Astrocyte (in vitro differentiated cells and primary cell): ENCODE results near the gene OBI1. TPM values are rescaled to one million over a fixed set of nuclear protein-coding genes. Genes with fewer than 3 reads are reported as not detected.

Source experiments
- DNase-seq: peaks from one replicate; pipeline ENCODE4 v3.0.0-alpha.2; 2010; ENCODE audit warnings: low read depth
- FAIRE-seq: peaks from 2 replicates; lab custom pipeline; 2011; peaks lifted over from hg19 to GRCh38; lab: Jason Lieb, UNC
- H2AFZ ChIP-seq: 2 replicates; pipeline ENCODE4 v1.6.0; 2012; ENCODE audit warnings: low read depth, low read length, inconsistent platforms
- H3K27ac ChIP-seq: 2 replicates; pipeline ENCODE4 v1.5.1; 2011; ENCODE audit warnings: low read depth, low read length, inconsistent platforms
- H3K27me3 ChIP-seq: 2 replicates; pipeline ENCODE4 v1.6.0; 2011; ENCODE audit warnings: low read length, inconsistent platforms; ENCODE audit not compliant: insufficient read depth
- H3K36me3 ChIP-seq: 2 replicates; pipeline ENCODE4 v1.5.1; 2011; ENCODE audit warnings: low read length, inconsistent platforms; ENCODE audit not compliant: insufficient read depth
- H3K4me1 ChIP-seq: 2 replicates; pipeline ENCODE4 v1.5.1; 2011; ENCODE audit warnings: low read length, inconsistent platforms; ENCODE audit not compliant: insufficient read depth
- H3K4me2 ChIP-seq: 2 replicates; pipeline ENCODE4 v1.6.0; 2012; ENCODE audit warnings: low read length, inconsistent platforms
- H3K4me3 ChIP-seq: 2 replicates; pipeline ENCODE4 v1.5.1; 2011; ENCODE audit warnings: low read depth, mild to moderate bottlenecking, low read length, inconsistent platforms; ENCODE audit not compliant: insufficient read depth
- H3K79me2 ChIP-seq: 2 replicates; pipeline ENCODE4 v1.6.0; 2012; ENCODE audit warnings: mild to moderate bottlenecking, low read length, inconsistent platforms; ENCODE audit not compliant: insufficient read depth
- H3K9ac ChIP-seq: 2 replicates; pipeline ENCODE4 v1.6.0; 2012; ENCODE audit warnings: mild to moderate bottlenecking, low read length, inconsistent platforms
- H3K9me3 ChIP-seq: 2 replicates; pipeline ENCODE4 v1.5.1; 2012; ENCODE audit warnings: low read depth, mild to moderate bottlenecking, low read length, inconsistent platforms; ENCODE audit not compliant: insufficient read depth
- H4K20me1 ChIP-seq: 2 replicates; pipeline ENCODE4 v1.6.0; 2012; ENCODE audit warnings: low read length, inconsistent platforms; ENCODE audit not compliant: insufficient read depth
- H3K27ac Mint-ChIP-seq: one replicate; pipeline ENCODE4 v1.8.0; 2021; ENCODE audit warnings: mild to moderate bottlenecking, mixed read lengths; ENCODE audit not compliant: unreplicated experiment
- H3K27me3 Mint-ChIP-seq: one replicate; pipeline ENCODE4 v1.8.0; 2021; ENCODE audit warnings: low read depth, mixed read lengths; ENCODE audit not compliant: unreplicated experiment
- H3K36me3 Mint-ChIP-seq: one replicate; pipeline ENCODE4 v1.8.0; 2021; ENCODE audit warnings: low read depth, mixed read lengths; ENCODE audit not compliant: unreplicated experiment
- H3K4me1 Mint-ChIP-seq: one replicate; pipeline ENCODE4 v1.8.0; 2021; ENCODE audit warnings: low read depth, mixed read lengths; ENCODE audit not compliant: unreplicated experiment
- H3K4me3 Mint-ChIP-seq: one replicate; pipeline ENCODE4 v1.8.0; 2021; ENCODE audit warnings: mild to moderate bottlenecking, moderate library complexity, mixed read lengths; ENCODE audit not compliant: unreplicated experiment
- H3K9me3 Mint-ChIP-seq: one replicate; pipeline ENCODE4 v1.8.0; 2021; ENCODE audit warnings: mild to moderate bottlenecking, mixed read lengths; ENCODE audit not compliant: unreplicated experiment
- EZH2 ChIP-seq: IDR thresholded peaks from 2 replicates; pipeline ENCODE4 v1.6.1; 2012; ENCODE audit warnings: mild to moderate bottlenecking, low read length, inconsistent platforms; ENCODE audit not compliant: insufficient read depth
- total RNA-seq: library from RNA; stranded (reverse); gene quantifications from 2 replicates; pipeline ENCODE4 v1.2.1, GENCODE V29; 2021
- TF ChIP-seq, protein P1 (sequence below): IDR thresholded peaks from 2 replicates; pipeline ENCODE4 v1.5.1; 2011; ENCODE audit warnings: low read depth, mild to moderate bottlenecking, inconsistent platforms, low read length, moderate library complexity; ENCODE audit not compliant: insufficient read depth

Gene OBI1
- total RNA-seq, 1 donor from 2014 or later = 13.2 TPM

GRCh38 chr13:78604782-78605611 lies 54.0 kb downstream of the OBI1 start:
- no peak overlapping the region for H3K4me3 Mint-ChIP-seq

GRCh38 chr13:78603240-78603957 lies 55.6 kb downstream of the OBI1 start, which contains the start of gene POU4F1:
Gene POU4F1, minus strand, starts transcription at chr13:78603552. Its CDS starts 226 bp downstream, at chr13:78603326.
- Mint-ChIP-seq H3K27me3 (peaks cover 87% of the 10 kb centered on the region), H3K36me3 (no peaks in the 10 kb centered on the region), H3K4me1 (peaks cover 1% of the 10 kb centered on the region), H3K4me3 (peak within 1 kb of the TSS; percentile 73), H3K27ac (peak within 1 kb of the TSS; percentile 83), H3K9me3 (peaks cover 32% of the 10 kb centered on the region)
- Histone ChIP-seq H3K36me3 (no peaks in the 10 kb centered on the region), H3K4me1 (peaks cover 7% of the 10 kb centered on the region), H3K79me2 (no peaks in the 10 kb centered on the region), H3K4me2 (peak within 1 kb of the TSS; percentile 77), H3K27ac (no peak within 1 kb of the TSS), H4K20me1 (peaks cover 17% of the 10 kb centered on the region), H3K9ac (no peak within 1 kb of the TSS), H3K4me3 (no peak within 1 kb of the TSS), H2AFZ (peak within 1 kb of the TSS; percentile 52), H3K27me3 (peaks cover 92% of the 10 kb centered on the region), H3K9me3 (peaks cover 2% of the 10 kb centered on the region)
- DNase-seq = no peak
- no peak for FAIRE-seq
- TF ChIP-seq, protein P1, sequence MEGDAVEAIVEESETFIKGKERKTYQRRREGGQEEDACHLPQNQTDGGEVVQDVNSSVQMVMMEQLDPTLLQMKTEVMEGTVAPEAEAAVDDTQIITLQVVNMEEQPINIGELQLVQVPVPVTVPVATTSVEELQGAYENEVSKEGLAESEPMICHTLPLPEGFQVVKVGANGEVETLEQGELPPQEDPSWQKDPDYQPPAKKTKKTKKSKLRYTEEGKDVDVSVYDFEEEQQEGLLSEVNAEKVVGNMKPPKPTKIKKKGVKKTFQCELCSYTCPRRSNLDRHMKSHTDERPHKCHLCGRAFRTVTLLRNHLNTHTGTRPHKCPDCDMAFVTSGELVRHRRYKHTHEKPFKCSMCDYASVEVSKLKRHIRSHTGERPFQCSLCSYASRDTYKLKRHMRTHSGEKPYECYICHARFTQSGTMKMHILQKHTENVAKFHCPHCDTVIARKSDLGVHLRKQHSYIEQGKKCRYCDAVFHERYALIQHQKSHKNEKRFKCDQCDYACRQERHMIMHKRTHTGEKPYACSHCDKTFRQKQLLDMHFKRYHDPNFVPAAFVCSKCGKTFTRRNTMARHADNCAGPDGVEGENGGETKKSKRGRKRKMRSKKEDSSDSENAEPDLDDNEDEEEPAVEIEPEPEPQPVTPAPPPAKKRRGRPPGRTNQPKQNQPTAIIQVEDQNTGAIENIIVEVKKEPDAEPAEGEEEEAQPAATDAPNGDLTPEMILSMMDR = no peak
- peak; percentile 92 for TF ChIP-seq EZH2

More at GRCh38 chr13:78604782-78605611, 54.0 kb downstream of the OBI1 start:
- H3K4me3 ChIP-seq = no peak overlapping the region
- H2AFZ ChIP-seq = no peak overlapping the region
- H4K20me1 ChIP-seq = peaks cover 17% of the 10 kb centered on the region
- H3K4me1 ChIP-seq = peaks cover 10% of the 10 kb centered on the region
- H3K9ac ChIP-seq = no peak overlapping the region
- H3K36me3 ChIP-seq = no peaks in the 10 kb centered on the region
- no peak for FAIRE-seq
- peaks cover 1% of the 10 kb centered on the region for H3K4me1 Mint-ChIP-seq
- H3K27me3 ChIP-seq = peaks cover 91% of the 10 kb centered on the region
- no peaks in the 10 kb centered on the region for H3K36me3 Mint-ChIP-seq
- no peak overlapping the region for H3K27ac ChIP-seq
- DNase-seq = no peak
- H3K27me3 Mint-ChIP-seq = peaks cover 82% of the 10 kb centered on the region
- H3K9me3 Mint-ChIP-seq = peaks cover 29% of the 10 kb centered on the region
- H3K79me2 ChIP-seq = no peaks in the 10 kb centered on the region
- no peak overlapping the region for H3K4me2 ChIP-seq
- no peak overlapping the region for H3K27ac Mint-ChIP-seq
- no peak for TF ChIP-seq EZH2
- TF ChIP-seq, protein P1 = no peak
- peaks cover 5% of the 10 kb centered on the region for H3K9me3 ChIP-seq
